Lower lobe of right lung (tissue), 2 donors: Measurements from ENCODE around the gene CDC26. TPM values are rescaled to one million over a fixed set of nuclear protein-coding genes. Genes with fewer than 3 reads are reported as not detected.

Source experiments
- ATAC-seq, 2 donors: fragments of 200-7000 bp; cut with Tn5 transposase; one replicate each; pipeline ENCODE4 v1.9.1; 2020 to 2022; ENCODE audit warnings: mild to moderate bottlenecking in 2 of 2, moderate library complexity in 2 of 2
- DNase-seq: peaks from one replicate; pipeline ENCODE4 v3.0.0-alpha.2; 2020
- H3K27ac ChIP-seq: fragments of 200-600 bp; one replicate; pipeline ENCODE4 v1.8.0; 2022
- H3K27me3 ChIP-seq: fragments of 200-600 bp; one replicate; pipeline ENCODE4 v1.8.0; 2022; ENCODE audit warnings: low read depth
- H3K36me3 ChIP-seq: fragments of 200-600 bp; one replicate; pipeline ENCODE4 v1.8.0; 2022; ENCODE audit warnings: mild to moderate bottlenecking
- H3K4me1 ChIP-seq: fragments of 200-600 bp; one replicate; pipeline ENCODE4 v1.8.0; 2022
- H3K4me3 ChIP-seq: fragments of 200-600 bp; one replicate; pipeline ENCODE4 v1.8.0; 2022; ENCODE audit warnings: mild to moderate bottlenecking
- H3K9me3 ChIP-seq: fragments of 200-600 bp; one replicate; pipeline ENCODE4 v1.8.0; 2022
- intact Hi-C: fragments of 100-400 bp; cut with DNase I; formaldehyde crosslinking; loops from one replicate; pipeline ENCODE4 v1.11.0; 2022
- total RNA-seq: library from RNA; stranded (reverse); fragmentation: NEBNext Ultra II Directional; extraction: Animal tissue kit (Norgen Biotek cat#: 25700); gene quantifications from one replicate; pipeline ENCODE4 v1.2.1, GENCODE V29; 2021
- TF ChIP-seq, protein P1 (sequence below): fragments of 200-600 bp; IDR thresholded peaks from one replicate; pipeline ENCODE4 v1.8.0; 2022; ENCODE audit warnings: antibody characterized with exemption, mild to moderate bottlenecking
- donor health status: DM: no; HTN: yes; CAD: no; lungs with severe emphysema.

The CDC26 gene
- total RNA-seq, 1 donor from 2014 or later: 29.1 TPM

DNA sequence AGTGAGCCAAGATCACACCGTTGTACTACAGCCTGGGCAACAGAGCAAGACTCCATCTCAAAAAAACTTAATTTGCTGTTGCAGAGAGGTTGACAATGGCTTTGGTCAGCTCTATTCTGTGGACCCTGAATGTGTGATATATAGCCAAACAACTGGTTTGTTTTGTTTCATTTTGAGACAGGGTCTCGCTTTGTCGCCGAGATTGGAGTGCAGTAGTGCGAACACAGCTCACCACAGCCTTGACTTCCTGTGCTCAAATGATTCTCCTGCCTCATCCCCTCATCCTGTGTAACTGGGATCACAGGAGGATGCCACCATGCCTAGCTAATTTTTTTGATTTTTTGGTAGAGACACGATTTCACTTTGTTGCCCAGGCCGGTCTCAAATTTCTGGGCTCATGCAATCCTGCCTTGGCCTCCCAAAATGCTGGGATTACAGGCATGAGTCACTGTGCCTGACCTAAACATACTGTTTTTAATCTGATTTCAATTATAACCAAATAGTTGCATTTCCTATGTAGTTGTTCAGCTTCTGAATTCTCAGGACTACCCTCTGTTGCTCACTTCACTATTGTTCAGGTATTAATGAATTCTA, 18.0 kb upstream of the CDC26 start:
- Histone ChIP-seq H3K36me3 (peaks cover 54% of the 10 kb centered on the region), H3K27ac (no peak overlapping the region)

DNA sequence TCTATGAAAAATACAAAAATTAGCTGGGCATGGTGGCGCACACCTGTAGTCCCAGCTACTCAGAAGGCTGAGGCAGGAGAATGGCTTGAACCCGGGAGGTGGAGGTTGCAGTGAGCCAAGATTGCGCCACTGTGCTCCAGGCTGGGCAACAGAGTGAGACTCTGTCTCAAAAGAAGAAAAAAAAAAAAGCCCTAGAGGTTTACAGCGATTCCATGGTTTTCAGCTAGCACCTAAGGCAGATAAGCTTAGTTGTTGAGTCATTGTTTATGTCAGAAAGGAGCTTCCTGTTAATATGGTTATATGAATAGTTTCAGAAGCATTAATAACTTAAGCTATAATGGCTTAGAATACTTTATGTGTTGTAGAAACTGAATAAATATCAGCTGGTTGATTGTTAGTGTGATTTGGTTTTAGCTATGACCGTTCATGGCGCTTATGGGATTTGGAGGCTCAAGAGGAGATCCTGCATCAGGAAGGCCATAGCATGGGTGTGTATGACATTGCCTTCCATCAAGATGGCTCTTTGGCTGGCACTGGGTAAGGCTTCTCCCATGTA, 14.8 kb upstream of the CDC26 start:
- Histone ChIP-seq H3K27me3 (no peaks in the 10 kb centered on the region), H3K9me3 (no peaks in the 10 kb centered on the region), H3K36me3 (peaks cover 87% of the 10 kb centered on the region), H3K27ac (no peak overlapping the region), H3K4me3 (no peak overlapping the region), H3K4me1 (no peaks in the 10 kb centered on the region)
- no peak for DNase-seq
- no peak for ATAC-seq
- intact Hi-C loops: no loop called here
- TF ChIP-seq, protein P1, sequence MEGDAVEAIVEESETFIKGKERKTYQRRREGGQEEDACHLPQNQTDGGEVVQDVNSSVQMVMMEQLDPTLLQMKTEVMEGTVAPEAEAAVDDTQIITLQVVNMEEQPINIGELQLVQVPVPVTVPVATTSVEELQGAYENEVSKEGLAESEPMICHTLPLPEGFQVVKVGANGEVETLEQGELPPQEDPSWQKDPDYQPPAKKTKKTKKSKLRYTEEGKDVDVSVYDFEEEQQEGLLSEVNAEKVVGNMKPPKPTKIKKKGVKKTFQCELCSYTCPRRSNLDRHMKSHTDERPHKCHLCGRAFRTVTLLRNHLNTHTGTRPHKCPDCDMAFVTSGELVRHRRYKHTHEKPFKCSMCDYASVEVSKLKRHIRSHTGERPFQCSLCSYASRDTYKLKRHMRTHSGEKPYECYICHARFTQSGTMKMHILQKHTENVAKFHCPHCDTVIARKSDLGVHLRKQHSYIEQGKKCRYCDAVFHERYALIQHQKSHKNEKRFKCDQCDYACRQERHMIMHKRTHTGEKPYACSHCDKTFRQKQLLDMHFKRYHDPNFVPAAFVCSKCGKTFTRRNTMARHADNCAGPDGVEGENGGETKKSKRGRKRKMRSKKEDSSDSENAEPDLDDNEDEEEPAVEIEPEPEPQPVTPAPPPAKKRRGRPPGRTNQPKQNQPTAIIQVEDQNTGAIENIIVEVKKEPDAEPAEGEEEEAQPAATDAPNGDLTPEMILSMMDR: no peak

More for the DNA sequence above, 18.0 kb upstream of the CDC26 start:
- Histone ChIP-seq H3K9me3 (no peaks in the 10 kb centered on the region), H3K27me3 (no peaks in the 10 kb centered on the region), H3K4me3 (no peak overlapping the region), H3K4me1 (no peaks in the 10 kb centered on the region)
- intact Hi-C loops: no loop called here
- DNase-seq (no peak), ATAC-seq (no peak)
- TF ChIP-seq, protein P1: no peak

DNA sequence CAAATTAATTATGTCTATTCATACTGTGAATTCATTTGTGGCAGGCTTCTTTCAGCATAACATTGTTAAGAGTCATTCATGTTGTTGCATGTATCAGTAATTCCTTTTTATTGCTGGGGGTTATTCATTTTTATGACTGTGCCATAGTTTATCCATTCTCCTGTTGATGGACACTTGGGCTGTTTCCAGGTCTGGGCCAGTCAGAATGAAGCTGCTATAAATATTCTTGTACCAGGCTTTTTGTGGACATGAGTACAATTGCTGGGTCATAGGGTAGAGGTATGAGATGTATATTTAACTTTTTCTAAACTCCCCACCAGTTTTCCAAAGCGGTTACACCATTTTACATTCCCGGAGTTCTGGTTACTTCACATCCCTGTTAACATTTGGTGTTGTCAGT, 13.7 kb upstream of the CDC26 start:
- Histone ChIP-seq H3K36me3 (peaks cover 97% of the 10 kb centered on the region), H3K9me3 (no peaks in the 10 kb centered on the region), H3K4me3 (no peak overlapping the region), H3K4me1 (no peaks in the 10 kb centered on the region), H3K27ac (no peak overlapping the region), H3K27me3 (no peaks in the 10 kb centered on the region)
- no peak for ATAC-seq
- TF ChIP-seq, protein P1: no peak
- DNase-seq: no peak
- intact Hi-C loops: no loop called here

DNA sequence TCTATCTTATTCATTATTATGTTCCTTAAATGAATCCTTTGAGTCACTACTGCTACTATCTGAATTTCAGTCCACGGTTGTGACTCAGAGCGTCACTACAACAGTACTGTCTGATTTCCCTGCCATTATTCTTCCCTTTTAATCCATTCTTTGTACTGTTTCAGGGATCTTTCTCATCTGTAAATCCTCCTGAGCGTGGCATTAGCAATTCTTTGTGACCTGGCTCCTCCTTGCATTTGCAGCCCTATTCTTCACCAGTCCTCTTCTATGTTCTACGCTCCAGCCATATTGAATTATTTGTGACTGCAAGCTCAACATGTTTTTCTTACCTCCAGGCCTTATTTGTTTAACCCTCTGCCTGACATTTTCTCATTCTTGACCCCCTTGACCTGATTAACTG, 6.0 kb upstream of the CDC26 start:
- Histone ChIP-seq H3K36me3 (peaks cover 97% of the 10 kb centered on the region), H3K4me3 (no peak overlapping the region), H3K4me1 (peaks cover 10% of the 10 kb centered on the region), H3K9me3 (no peaks in the 10 kb centered on the region), H3K27ac (no peak overlapping the region), H3K27me3 (no peaks in the 10 kb centered on the region)
- TF ChIP-seq, protein P1: no peak
- no peak for ATAC-seq
- intact Hi-C loops: no loop called here
- DNase-seq: no peak

DNA sequence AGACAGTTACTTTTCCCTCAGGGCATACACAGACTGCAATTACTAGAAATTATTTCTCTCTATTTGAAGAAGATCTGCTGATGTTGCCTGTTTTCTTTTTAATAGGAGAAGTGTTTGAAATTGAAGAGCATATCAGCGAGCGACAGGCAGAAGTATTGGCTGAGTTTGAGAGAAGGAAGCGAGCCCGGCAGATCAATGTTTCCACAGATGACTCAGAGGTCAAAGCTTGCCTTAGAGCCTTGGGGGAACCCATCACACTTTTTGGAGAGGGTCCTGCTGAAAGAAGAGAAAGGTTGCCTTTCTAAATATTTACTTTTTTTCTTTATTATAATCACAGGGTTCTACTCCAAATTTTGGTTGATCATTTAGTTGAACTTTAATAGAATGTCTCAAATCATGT, 3.5 kb upstream of the CDC26 start:
- no peak overlapping the region for H3K27ac ChIP-seq
- H3K9me3 ChIP-seq: no peaks in the 10 kb centered on the region
- TF ChIP-seq, protein P1: no peak
- ATAC-seq: no peak
- no peak overlapping the region for H3K4me3 ChIP-seq
- no peak for DNase-seq
- no peaks in the 10 kb centered on the region for H3K27me3 ChIP-seq
- intact Hi-C loops: no loop called here
- peaks cover 23% of the 10 kb centered on the region for H3K4me1 ChIP-seq
- peaks cover 72% of the 10 kb centered on the region for H3K36me3 ChIP-seq
